ENCODE results near the gene PEBP1.
"Not testable (repeated sequence)": the region's sequence is repeated elsewhere in the genome, so short reads cannot be mapped to it uniquely, and the experiment has no call there.

PEBP1 gene

DNA sequence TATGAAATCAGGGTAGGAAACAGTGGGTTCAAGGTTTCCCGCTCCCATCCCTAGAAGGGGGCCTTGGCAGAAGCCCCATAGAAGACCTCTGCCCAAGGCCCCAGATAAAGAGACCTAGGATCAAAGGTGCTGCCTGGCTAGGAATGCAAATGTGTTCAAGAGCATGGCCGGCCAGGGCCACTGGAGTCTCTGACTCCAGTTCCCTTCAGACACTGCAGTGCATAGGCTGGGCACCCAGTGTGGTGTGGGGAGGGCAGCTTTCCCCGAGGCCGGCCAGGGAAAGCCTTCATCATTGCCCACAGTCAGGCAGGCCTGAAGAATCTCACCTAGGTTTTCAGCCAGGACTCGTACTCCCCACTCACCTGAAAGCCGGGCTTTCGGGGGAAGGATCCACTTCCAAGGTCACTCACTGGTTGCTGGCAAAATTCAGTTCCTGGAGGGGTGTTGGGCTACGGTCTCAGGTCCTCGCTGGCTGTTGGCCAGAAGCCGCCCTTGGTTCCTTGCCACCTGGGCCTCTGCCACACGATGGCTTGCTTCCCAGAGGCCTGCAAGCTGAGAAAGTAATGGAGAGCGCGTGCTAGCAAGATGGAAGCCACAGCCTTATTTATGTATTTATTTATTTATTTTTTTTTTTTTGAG, 9.7 kb upstream of the PEBP1 start:
- DNase-seq (ENCODE audit: low read depth) = no peak
- no peak overlapping the region for H3K4me3 ChIP-seq (ENCODE audit: low read depth, low read length)
- TF ChIP-seq, protein P1, sequence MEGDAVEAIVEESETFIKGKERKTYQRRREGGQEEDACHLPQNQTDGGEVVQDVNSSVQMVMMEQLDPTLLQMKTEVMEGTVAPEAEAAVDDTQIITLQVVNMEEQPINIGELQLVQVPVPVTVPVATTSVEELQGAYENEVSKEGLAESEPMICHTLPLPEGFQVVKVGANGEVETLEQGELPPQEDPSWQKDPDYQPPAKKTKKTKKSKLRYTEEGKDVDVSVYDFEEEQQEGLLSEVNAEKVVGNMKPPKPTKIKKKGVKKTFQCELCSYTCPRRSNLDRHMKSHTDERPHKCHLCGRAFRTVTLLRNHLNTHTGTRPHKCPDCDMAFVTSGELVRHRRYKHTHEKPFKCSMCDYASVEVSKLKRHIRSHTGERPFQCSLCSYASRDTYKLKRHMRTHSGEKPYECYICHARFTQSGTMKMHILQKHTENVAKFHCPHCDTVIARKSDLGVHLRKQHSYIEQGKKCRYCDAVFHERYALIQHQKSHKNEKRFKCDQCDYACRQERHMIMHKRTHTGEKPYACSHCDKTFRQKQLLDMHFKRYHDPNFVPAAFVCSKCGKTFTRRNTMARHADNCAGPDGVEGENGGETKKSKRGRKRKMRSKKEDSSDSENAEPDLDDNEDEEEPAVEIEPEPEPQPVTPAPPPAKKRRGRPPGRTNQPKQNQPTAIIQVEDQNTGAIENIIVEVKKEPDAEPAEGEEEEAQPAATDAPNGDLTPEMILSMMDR (IDR thresholded peaks at IDR 0.05; ENCODE audit: insufficient read depth, low read depth, low read length, missing control alignments) = no peak

DNA sequence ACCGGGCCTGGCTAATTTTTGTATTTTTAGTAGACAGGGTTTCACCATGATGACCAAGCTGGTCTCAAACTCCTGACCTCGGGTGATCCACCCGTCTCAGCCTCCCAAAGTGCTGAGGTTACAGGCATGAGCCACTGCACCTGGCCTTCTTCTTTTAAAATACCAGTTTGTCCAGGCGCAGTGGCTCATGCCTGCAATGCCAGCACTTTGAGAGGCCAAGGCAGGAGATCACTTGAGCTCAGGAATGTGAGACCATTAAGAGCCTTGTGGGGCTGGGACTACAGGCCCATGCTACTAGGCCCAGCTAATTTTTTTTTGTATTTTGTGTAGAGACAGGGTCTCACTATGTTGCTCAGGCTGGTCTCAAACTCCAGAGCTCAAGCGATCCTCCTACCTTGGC, 8.1 kb upstream of the PEBP1 start:
- DNase-seq (ENCODE audit: low read depth) = no peak

DNA sequence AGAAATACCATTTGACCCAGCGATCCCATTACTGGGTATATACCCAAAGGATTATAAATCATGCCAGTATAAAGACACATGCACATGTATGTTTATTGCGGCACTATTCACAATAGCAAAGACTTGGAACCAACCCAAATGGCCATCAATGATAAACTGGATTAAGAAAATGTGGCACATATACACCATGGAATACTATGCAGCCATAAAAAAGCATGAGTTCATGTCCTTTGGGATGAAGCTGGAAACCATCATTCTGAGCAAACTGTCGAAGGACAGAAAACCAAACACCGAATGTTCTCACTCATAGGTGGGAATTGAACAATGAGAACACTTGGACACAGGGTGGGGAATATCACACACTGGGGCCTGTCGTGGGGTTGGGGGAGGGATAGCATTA, 6.5 kb upstream of the PEBP1 start:
- not testable (repeated sequence) for DNase-seq (ENCODE audit: low read depth); H3K4me3 ChIP-seq (ENCODE audit: low read depth, low read length)

More for the DNA sequence above, 8.1 kb upstream of the PEBP1 start:
- no peak overlapping the region for H3K4me3 ChIP-seq (ENCODE audit: low read depth, low read length)
- TF ChIP-seq, protein P1 (IDR thresholded peaks at IDR 0.05; ENCODE audit: insufficient read depth, low read depth, low read length, missing control alignments) = no peak

DNA sequence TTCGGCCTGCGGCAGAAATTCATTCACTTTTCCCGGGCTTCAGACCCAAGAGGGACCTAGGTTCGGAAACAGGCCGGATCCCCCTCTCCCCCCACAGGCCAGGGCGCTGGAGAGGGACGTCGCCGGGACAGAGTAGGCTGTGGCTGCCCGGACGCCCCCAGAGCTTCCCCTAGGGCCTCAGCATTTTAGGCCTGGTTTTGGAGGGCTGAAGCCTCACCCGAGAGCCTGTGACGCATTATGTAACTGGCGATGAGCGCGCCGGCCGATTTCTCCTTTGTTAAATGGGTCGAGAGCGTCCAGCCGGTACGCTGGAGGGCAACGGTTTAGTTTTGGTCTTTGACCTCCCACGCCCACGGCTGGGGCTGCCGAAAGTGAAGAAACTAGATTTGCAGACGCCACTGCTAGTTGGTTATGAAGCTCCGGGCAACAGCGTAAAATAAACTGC, 657 bp downstream of the PEBP1 start:
- peak; percentile 77 for DNase-seq (ENCODE audit: low read depth)
- H3K4me3 ChIP-seq (ENCODE audit: low read depth, low read length) = peak overlapping the region; percentile 88
- TF ChIP-seq, protein P1 (IDR thresholded peaks at IDR 0.05; ENCODE audit: insufficient read depth, low read depth, low read length, missing control alignments) = no peak

DNA sequence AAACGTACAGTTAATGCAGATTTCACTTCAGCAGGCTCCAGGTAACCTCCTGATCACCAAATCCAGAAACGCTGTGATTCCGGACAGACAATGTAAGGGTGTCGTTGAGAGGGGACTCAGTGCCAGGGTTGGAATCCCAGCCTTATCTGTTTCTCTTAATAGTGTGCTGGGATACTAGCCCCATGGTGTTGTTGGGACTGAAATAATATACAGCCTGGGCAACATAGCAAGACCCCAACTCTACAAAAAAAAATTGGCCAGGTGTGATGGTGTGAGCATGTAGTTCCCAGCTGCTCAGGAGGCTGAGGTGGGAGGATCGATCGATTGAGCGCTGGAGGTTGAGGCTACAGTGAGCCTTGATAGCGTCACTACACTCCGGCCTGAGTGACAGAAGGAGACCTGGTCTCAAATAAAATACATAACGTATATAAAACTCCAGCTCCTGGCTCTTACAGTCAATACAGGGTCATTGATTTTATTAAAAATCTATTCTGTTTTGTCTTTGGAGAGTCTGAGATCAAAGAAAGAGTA, 1.3 kb downstream of the PEBP1 start:
- TF ChIP-seq, protein P1 (IDR thresholded peaks at IDR 0.05; ENCODE audit: insufficient read depth, low read depth, low read length, missing control alignments) = no peak
- DNase-seq (ENCODE audit: low read depth) = no peak
- H3K4me3 ChIP-seq (ENCODE audit: low read depth, low read length) = peak overlapping the region; percentile 88

DNA sequence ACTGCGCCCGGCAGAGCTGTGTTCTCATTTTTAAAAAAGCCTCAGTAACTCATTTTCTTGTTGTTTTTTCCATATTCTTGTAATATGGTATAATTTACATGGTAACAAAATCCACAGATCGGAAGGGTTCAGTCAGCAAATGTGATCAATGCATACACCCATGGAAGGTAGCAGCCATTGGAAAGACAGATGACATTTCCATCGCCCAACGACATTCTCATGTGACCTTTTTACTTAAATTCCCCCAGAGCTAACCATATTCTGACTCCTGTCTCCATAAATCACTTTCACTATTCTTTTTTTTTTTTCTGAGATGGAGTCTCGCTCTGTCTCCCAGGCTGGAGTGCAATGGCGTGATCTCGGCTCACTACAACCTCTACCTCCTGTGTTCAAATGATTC, 4.9 kb downstream of the PEBP1 start:
- no peak for DNase-seq (ENCODE audit: low read depth)

DNA sequence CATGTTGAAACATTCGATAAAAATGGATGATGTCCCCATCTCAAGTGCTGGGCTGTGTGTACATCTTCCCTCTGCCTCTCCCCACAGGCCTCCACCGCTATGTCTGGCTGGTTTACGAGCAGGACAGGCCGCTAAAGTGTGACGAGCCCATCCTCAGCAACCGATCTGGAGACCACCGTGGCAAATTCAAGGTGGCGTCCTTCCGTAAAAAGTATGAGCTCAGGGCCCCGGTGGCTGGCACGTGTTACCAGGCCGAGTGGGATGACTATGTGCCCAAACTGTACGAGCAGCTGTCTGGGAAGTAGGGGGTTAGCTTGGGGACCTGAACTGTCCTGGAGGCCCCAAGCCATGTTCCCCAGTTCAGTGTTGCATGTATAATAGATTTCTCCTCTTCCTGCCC, 8.6 kb downstream of the PEBP1 start:
- no peak overlapping the region for H3K4me3 ChIP-seq (ENCODE audit: low read depth, low read length)
- TF ChIP-seq, protein P1 (IDR thresholded peaks at IDR 0.05; ENCODE audit: insufficient read depth, low read depth, low read length, missing control alignments) = no peak
- no peak for DNase-seq (ENCODE audit: low read depth)

More for the DNA sequence above, 4.9 kb downstream of the PEBP1 start:
- no peak overlapping the region for H3K4me3 ChIP-seq (ENCODE audit: low read depth, low read length)
- TF ChIP-seq, protein P1 (IDR thresholded peaks at IDR 0.05; ENCODE audit: insufficient read depth, low read depth, low read length, missing control alignments) = no peak
